ENCODE data around the gene PRTFDC1.

Gene PRTFDC1

GRCh38 chr10:24848195-24848594, 104.2 kb downstream of the PRTFDC1 start:
- no peak overlapping the region for H3K27ac ChIP-seq
- TF ChIP-seq CTCF (conservative IDR thresholded peaks at IDR 0.05; ENCODE audit: low read depth), result no peak
- no peak for DNase-seq (ENCODE audit: low spot score)
- ChIA-PET POLR2A (ENCODE audit: low non-redundant PET) (no interaction called here), CTCF (interaction anchor here (0.6 kb wide), 1 partner anchor 231 kb away, joined by 3 read pairs; no protein-coding TSS in a partner anchor)

GRCh38 chr10:24847112-24848070, 105.0 kb downstream of the PRTFDC1 start:
- no peak for TF ChIP-seq CTCF (conservative IDR thresholded peaks at IDR 0.05; ENCODE audit: low read depth)
- no peak overlapping the region for H3K27ac ChIP-seq
- POLR2A ChIA-PET (ENCODE audit: low non-redundant PET), result no interaction called here
- CTCF ChIA-PET, result interaction anchor here (0.6 to 0.7 kb wide), 4 partner anchors 45 to 230 kb away, joined by 3 to 5 read pairs (median 3); no protein-coding TSS in a partner anchor
- no peak for DNase-seq (ENCODE audit: low spot score)

- CTCF ChIA-PET, result no interaction called here
- no peak overlapping the region for H3K27ac ChIP-seq
- DNase-seq (ENCODE audit: low spot score), result no peak
- no peak for TF ChIP-seq CTCF (conservative IDR thresholded peaks at IDR 0.05; ENCODE audit: low read depth)
- POLR2A ChIA-PET (ENCODE audit: low non-redundant PET), result no interaction called here
These were observed 107.7 kb downstream of the PRTFDC1 start for GRCh38 chr10:24844742-24845141.

- ChIA-PET POLR2A (ENCODE audit: low non-redundant PET) (no interaction called here), CTCF (interaction anchor here (0.6 kb wide), 1 partner anchor 95 kb away, joined by 4 read pairs; no protein-coding TSS in a partner anchor)
- DNase-seq (ENCODE audit: low spot score), result no peak
- TF ChIP-seq CTCF (conservative IDR thresholded peaks at IDR 0.05; ENCODE audit: low read depth), result no peak
- H3K27ac ChIP-seq, result no peak overlapping the region
These were observed 109.2 kb downstream of the PRTFDC1 start for GRCh38 chr10:24843256-24843655.

GRCh38 chr10:24842856-24843255, 109.5 kb downstream of the PRTFDC1 start:
- POLR2A ChIA-PET (ENCODE audit: low non-redundant PET), result no interaction called here
- DNase-seq (ENCODE audit: low spot score), result no peak
- no peak overlapping the region for H3K27ac ChIP-seq
- CTCF ChIA-PET, result interaction anchor here (0.6 kb wide), 1 partner anchor 95 kb away, joined by 4 read pairs; no protein-coding TSS in a partner anchor
- TF ChIP-seq CTCF (conservative IDR thresholded peaks at IDR 0.05; ENCODE audit: low read depth), result no peak

- no peak overlapping the region for H3K27ac ChIP-seq
- POLR2A ChIA-PET (ENCODE audit: low non-redundant PET), result no interaction called here
- TF ChIP-seq CTCF (conservative IDR thresholded peaks at IDR 0.05; ENCODE audit: low read depth), result no peak
- DNase-seq (ENCODE audit: low spot score), result no peak
- CTCF ChIA-PET, result interaction anchor here (0.6 kb wide), 1 partner anchor 53 kb away, joined by 3 read pairs; no protein-coding TSS in a partner anchor
These were observed 110.9 kb downstream of the PRTFDC1 start for GRCh38 chr10:24841530-24841929.
